NOMO-1 treated with dmso at 0.1 percent for 144 hours (cell line): ENCODE data around the gene IPO13.

Experiments
- DNase-seq: peaks from one replicate; lab custom pipeline; 2025; ENCODE audit not compliant: unreplicated experiment; lab: John Stamatoyannopoulos, UW

IPO13 gene

GRCh38 chr1:44002606-44003157 lies 55.9 kb downstream of the IPO13 start:
- no peak for DNase-seq

DNA sequence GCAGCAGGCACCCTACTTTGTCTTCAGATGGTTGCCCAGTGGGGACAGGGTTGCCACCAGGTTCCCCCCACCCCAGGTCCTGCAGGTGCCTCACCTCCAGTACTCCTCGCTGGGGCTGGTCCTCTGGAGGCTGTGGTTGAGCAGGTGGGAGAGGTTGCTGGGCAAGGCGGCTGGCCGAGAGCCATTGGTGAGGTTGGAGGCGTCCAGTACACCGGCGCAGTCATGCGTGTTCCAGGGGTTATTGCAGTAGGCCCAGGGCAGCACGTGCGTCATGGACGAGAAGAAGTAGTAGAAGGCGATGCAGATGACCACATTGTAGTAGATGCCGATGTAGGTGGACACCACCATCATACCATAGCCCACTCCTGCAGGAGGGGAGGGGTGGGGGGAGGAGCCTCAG lies 61.5 kb downstream of the IPO13 start:
- no peak for DNase-seq

DNA sequence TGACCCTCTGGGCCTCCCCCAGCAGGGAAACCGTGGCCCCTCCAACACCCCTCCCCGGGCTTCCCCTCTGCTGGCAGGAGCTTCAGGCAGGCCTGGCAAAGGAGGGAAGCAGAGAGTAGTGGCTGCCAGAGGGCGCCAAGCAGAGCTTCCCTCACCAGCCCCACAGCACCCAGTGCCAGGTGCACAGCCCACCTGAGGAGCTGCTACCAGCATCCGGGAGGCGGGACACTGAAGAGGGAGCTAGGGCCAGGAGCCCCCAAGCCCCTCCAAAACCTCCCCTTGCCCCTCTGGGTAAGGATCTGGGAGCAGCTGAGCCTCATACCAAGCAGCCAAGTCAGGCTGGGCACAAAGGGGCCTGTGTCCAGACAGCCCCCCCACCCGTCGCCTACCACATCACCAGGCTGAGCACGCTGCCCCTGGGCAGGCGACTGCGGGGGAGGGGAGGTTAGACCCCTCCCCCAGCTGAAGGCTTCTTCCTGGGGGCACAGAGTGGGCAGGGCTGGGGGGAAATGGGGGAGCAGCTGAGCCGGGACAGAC lies 64.3 kb downstream of the IPO13 start:
- DNase-seq = no peak

DNA sequence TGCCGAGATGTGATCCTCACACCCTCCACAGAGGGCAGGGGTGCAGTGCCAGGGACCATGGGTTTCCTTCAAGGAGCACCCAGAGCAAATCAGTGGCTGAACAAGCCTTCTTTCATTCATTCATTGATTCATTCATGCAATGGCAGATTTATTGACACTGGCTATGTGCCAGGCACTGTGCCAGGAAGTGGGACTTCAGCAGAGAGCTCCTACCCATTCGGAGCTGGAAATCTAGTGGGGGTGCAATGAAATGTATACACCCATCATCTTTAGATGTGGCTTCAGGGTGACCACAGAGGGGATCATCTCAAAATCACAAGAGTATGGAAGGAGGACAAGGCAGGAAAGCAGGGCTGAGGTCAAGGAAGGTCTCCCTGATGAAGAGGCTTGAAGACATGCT lies 65.7 kb downstream of the IPO13 start:
- no peak for DNase-seq

DNA sequence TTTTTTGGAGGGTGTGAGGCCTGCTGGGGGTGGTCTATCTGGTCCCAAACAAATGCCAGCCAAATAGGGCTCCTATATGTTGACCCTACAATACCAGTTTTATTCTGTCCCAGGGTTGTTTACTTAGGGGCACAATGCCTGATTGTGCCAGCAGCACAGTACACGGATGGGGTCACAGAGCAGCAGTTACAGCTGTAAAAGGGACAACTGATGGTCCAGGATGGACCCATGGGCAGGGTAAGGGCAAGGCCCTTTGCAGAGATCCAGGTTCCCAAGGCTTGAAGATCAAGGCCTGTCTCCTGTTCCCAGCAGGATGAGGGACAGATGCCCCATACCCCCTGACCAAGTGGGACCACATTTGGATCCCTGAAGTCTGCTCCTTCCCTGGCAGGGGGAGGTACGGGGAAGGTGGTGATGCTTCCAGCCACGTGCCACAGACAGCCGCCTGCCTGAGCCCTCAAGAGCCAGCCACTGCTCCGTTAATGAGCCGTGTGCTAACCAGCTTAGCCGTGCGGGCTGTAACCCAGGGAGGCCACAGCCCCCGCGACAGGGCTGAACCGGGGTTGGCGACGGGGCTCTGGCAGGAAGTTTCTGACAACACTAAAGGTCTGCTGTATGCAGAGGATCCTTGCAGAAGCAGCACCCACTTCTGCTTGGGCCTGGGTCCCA lies 66.3 kb downstream of the IPO13 start:
- DNase-seq = no peak

GRCh38 chr1:44013949-44014348 lies 67.2 kb downstream of the IPO13 start:
- DNase-seq = no peak

DNA sequence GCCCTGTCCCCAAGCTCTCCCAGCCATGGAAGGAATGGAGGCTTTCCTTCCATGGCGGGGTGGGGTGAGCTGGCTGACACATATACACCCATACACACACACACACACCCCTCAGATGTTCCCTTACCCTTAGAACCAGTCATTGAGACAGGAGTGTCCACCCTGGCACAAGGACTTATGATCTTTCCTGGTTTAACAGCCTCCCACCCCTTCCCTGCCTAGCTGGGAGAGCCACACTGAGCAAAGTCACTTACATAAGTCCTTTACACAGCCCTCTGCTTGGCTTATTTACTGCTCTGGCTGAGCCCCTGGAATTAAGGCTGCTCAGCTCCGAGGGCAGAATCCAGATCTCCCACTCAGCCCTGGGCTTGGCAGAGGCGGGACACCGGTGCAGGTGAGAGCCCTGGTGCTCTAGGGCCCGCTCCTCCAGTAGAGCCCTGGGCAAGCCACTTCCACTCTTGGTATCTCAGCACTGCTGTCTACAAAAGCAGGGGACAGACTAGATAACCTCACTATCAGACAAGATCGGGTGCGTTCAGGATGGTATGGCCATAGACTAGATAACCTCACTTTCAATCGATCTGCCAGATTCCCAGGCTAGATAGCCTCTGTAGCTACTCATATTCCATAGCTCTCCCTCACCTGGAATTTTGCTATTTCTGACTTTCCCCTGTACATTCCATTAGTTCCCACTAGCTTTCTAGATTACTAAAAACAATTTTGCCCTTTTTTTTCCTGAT lies 67.8 kb downstream of the IPO13 start:
- no peak for DNase-seq

DNA sequence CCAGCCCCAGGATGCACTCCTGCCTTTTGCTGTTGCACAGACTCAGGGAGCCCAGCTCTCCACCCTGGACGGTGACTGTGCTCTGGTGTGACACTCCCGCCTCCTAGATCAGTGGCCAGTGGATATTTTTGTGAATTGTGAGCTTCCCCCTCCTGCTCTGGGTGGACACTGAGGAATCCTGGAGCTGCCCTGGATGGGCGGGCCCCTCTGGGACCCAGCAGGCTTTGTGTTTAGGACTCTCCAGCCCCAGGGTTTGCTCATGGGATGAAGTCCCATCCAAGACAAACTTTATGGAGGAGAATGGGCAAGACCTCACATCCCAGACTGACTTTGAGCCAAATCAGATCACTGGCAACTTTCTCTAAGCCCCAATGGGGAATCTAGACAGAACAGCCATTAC lies 68.5 kb downstream of the IPO13 start:
- no peak for DNase-seq

- no peak for DNase-seq
Observed at GRCh38 chr1:44016041-44016889, 69.5 kb downstream of the IPO13 start.

DNA sequence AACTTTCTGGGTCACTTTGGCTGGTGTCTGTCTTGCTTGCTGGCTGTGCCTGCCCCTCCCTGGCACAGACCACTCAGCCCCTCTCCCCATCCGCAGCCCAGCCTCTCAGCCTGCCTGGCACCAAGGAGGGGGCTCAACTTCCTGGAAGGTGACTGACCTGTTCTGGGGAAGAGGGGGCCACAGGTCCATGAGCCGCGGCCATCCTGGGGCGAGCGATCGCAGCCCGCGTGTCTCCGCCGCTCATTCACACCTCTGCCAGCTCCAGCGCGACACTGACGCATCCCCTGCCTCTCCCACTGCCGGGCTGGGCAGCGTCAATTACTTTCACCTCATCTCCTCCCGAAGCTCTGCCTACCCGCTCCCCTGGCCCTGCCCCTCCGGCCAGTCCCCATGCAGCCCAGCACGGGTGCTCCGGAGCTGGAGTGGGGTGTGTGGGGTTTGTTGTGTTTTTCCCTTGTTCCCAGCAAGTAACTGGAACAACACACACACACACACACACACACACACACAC lies 70.2 kb downstream of the IPO13 start:
- DNase-seq = no peak
